OCI-LY3 (cell line): ENCODE results near the gene PRRC2A.

ENCODE experiments used
- CTCF ChIP-seq: fragments of 200-600, 300-600 bp; sonication (generic); IDR thresholded peaks from 2 replicates; pipeline ENCODE4 v1.5.1; 2014; ENCODE audit warnings: antibody characterized with exemption, low read length, low read depth
- EZH2phosphoT487 ChIP-seq: fragments of 200-600 bp; shearing (Covaris generic); IDR thresholded peaks from 2 replicates; pipeline ENCODE4 v1.6.1; 2018; ENCODE audit warnings: antibody characterized with exemption, mixed run types, low read depth

- TF ChIP-seq CTCF (no peak), EZH2phosphoT487 (no peak)
Measured at GRCh38 chr6:31634131-31634530, 13.6 kb downstream of the PRRC2A start.
